ENCODE results near the gene ZG16. TPM values are rescaled to one million over a fixed set of nuclear protein-coding genes. Genes with fewer than 3 reads are reported as not detected.
A peak's percentile ranks its signal among the peaks of the same experiment; 100 is the strongest.
"Not testable (repeated sequence)": the region's sequence is repeated elsewhere in the genome, so short reads cannot be mapped to it uniquely, and the experiment has no call there.

The ZG16 gene
- total RNA-seq, 6 experiments from 2014 or later = 0.06 to 3.1 (median 1.1) TPM

GRCh38 chr16:29753516-29753915 is 24.5 kb upstream of the ZG16 start:
- intact Hi-C loops (cut with DNase I) = no loop called here
- H3K27ac ChIP-seq = no peak overlapping the region
- no peak overlapping the region for H3K4me3 ChIP-seq
- no peak for TF ChIP-seq CTCF (IDR thresholded peaks at IDR 0.05)
- no peak for TF ChIP-seq POLR2A (IDR thresholded peaks at IDR 0.05)
- ATAC-seq (no peak), DNase-seq (no peak)
- WGBS (ENCODE audit: insufficient coverage, low coverage, low lambda C conversion rate, missing lambda C conversion rate) = 60% methylated on average over 1 of the region's 1 CpG
- no peaks in the 10 kb centered on the region for H3K9me3 ChIP-seq
- H3K27me3 ChIP-seq = no peaks in the 10 kb centered on the region
- H3K4me1 ChIP-seq = peaks cover 0 to 21% (median 7%) of the 10 kb centered on the region in 4 donors
- no peaks in the 10 kb centered on the region for H3K36me3 ChIP-seq

GRCh38 chr16:29756654-29757053 is 21.4 kb upstream of the ZG16 start:
- ATAC-seq = no peak

GRCh38 chr16:29757086-29757485 is 21.0 kb upstream of the ZG16 start:
- 73% methylated on average over 8 of the region's 8 CpGs for WGBS (ENCODE audit: insufficient coverage, low coverage, low lambda C conversion rate, missing lambda C conversion rate)
- ATAC-seq; H3K9me3 ChIP-seq; DNase-seq; H3K27me3 ChIP-seq; intact Hi-C loops (cut with DNase I); H3K4me3 ChIP-seq; H3K36me3 ChIP-seq: not testable (repeated sequence)
- Histone ChIP-seq H3K4me1 (peaks cover 0 to 45% (median 12%) of the 10 kb centered on the region in 4 donors), H3K27ac (peak overlapping the region in 2 of 3 donors; percentile 28 to 59)

More at GRCh38 chr16:29756654-29757053, 21.4 kb upstream of the ZG16 start:
- TF ChIP-seq POLR2A (IDR thresholded peaks at IDR 0.05) = no peak
- TF ChIP-seq CTCF (IDR thresholded peaks at IDR 0.05) = no peak
- intact Hi-C loops (cut with DNase I) = no loop called here
- no peaks in the 10 kb centered on the region for H3K36me3 ChIP-seq
- H3K9me3 ChIP-seq = no peaks in the 10 kb centered on the region
- peaks cover 0 to 41% (median 10%) of the 10 kb centered on the region in 4 donors for H3K4me1 ChIP-seq
- 67% methylated on average over 1 of the region's 1 CpG for whole genome bisulfite sequencing (ENCODE audit: insufficient coverage, low coverage, low lambda C conversion rate, missing lambda C conversion rate)
- H3K4me3 ChIP-seq = no peak overlapping the region
- no peak overlapping the region for H3K27ac ChIP-seq
- no peak for DNase-seq
- no peaks in the 10 kb centered on the region for H3K27me3 ChIP-seq

- ATAC-seq (peak; percentile 66 to 81 (median 78)), DNase-seq (peak in 2 of 3 donors; percentile 58 to 76)
- Histone ChIP-seq H3K27me3 (no peaks in the 10 kb centered on the region), H3K27ac (peak overlapping the region in 2 of 3 donors; percentile 56 to 59), H3K4me1 (peaks cover 0 to 45% (median 12%) of the 10 kb centered on the region in 4 donors), H3K4me3 (no peak overlapping the region), H3K9me3 (no peaks in the 10 kb centered on the region), H3K36me3 (no peaks in the 10 kb centered on the region)
- TF ChIP-seq POLR2A (IDR thresholded peaks at IDR 0.05) = no peak
- TF ChIP-seq CTCF (IDR thresholded peaks at IDR 0.05) = peak in 3 of 4 donors; percentile 21 to 24 (median 23)
- 22% methylated on average over 5 of the region's 6 CpGs for WGBS (ENCODE audit: insufficient coverage, low coverage, low lambda C conversion rate, missing lambda C conversion rate)
- intact Hi-C loops (cut with DNase I) = no loop called here
Observed at GRCh38 chr16:29757950-29758466, 20.0 kb upstream of the ZG16 start.

- WGBS (ENCODE audit: insufficient coverage, low coverage, low lambda C conversion rate, missing lambda C conversion rate) = 32% methylated on average over 7 of the region's 9 CpGs
- Histone ChIP-seq H3K4me1 (peaks cover 0 to 53% (median 15%) of the 10 kb centered on the region in 4 donors), H3K27me3 (no peaks in the 10 kb centered on the region), H3K9me3 (no peaks in the 10 kb centered on the region), H3K4me3 (peak overlapping the region in 1 of 3 donors; percentile 5), H3K36me3 (no peaks in the 10 kb centered on the region), H3K27ac (peak overlapping the region in 2 of 3 donors; percentile 50 to 51)
- ATAC-seq = peak; percentile 17 to 59 (median 42)
- peak in 1 of 3 donors; percentile 74 for DNase-seq
- intact Hi-C loops (cut with DNase I) = no loop called here
- no peak for TF ChIP-seq CTCF (IDR thresholded peaks at IDR 0.05)
- no peak for TF ChIP-seq POLR2A (IDR thresholded peaks at IDR 0.05)
Observed at GRCh38 chr16:29760567-29761279, 17.3 kb upstream of the ZG16 start.

- H3K4me1 ChIP-seq = peaks cover 0 to 55% (median 15%) of the 10 kb centered on the region in 4 donors
- WGBS (ENCODE audit: insufficient coverage, low coverage, low lambda C conversion rate, missing lambda C conversion rate) = 36% methylated on average over 8 of the region's 8 CpGs
- intact Hi-C loops (cut with DNase I); H3K27me3 ChIP-seq; H3K36me3 ChIP-seq; H3K9me3 ChIP-seq; ATAC-seq; DNase-seq: not testable (repeated sequence)
- H3K27ac ChIP-seq = peak overlapping the region in 2 of 3 donors; percentile 50 to 51
- peak overlapping the region in 1 of 3 donors; percentile 5 for H3K4me3 ChIP-seq
Observed at GRCh38 chr16:29761280-29761651, 16.8 kb upstream of the ZG16 start.

Measured in right lobe of liver (tissue), 6 donors.